Adipocyte (in vitro differentiated cells): ENCODE data around the gene HNF4A.

Source experiments
- DNase-seq: peaks from one replicate; pipeline ENCODE4 v3.0.0-alpha.2; 2015; ENCODE audit warnings: low read depth
- H3K27me3 ChIP-seq: replicated peaks from 2 replicates; pipeline ENCODE4 v1.7.0; 2013; ENCODE audit warnings: mild to moderate bottlenecking, low read length, moderate library complexity; ENCODE audit not compliant: control insufficient read depth, insufficient read depth
- H3K36me3 ChIP-seq: 2 replicates; pipeline ENCODE4 v1.7.0; 2013; ENCODE audit warnings: low read length, mild to moderate bottlenecking, moderate library complexity; ENCODE audit not compliant: control insufficient read depth, insufficient read depth, severe bottlenecking
- H3K4me1 ChIP-seq: 2 replicates; pipeline ENCODE4 v1.7.0; 2013; ENCODE audit warnings: mild to moderate bottlenecking, low read length, moderate library complexity; ENCODE audit not compliant: control insufficient read depth, insufficient read depth
- H3K4me3 ChIP-seq: 2 replicates; pipeline ENCODE4 v1.7.0; 2013; ENCODE audit warnings: mild to moderate bottlenecking, low read length, moderate library complexity
- H3K9ac ChIP-seq: 2 replicates; pipeline ENCODE4 v1.7.0; 2013; ENCODE audit warnings: mild to moderate bottlenecking, low read length, moderate library complexity
- H3K9me3 ChIP-seq: 2 replicates; pipeline ENCODE4 v1.7.0; 2013; ENCODE audit warnings: mild to moderate bottlenecking, low read length, moderate library complexity; ENCODE audit not compliant: control insufficient read depth

Gene HNF4A

DNA sequence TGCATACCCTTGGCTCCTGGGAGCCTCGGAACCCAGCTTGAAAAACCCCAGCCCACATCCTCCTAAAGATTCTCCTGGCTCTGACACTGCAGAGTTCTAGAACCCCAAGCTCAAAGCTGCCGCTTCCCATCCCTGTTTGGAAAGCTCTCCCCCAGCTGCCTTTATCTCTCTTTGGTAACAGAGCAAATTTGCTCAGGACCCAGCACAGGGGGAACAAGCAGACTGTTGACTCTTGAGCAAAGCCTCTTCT lies 38.9 kb downstream of the HNF4A start:
- no peak overlapping the region for H3K4me3 ChIP-seq
- no peak overlapping the region for H3K9ac ChIP-seq
- DNase-seq = no peak
- peaks cover 2% of the 10 kb centered on the region for H3K9me3 ChIP-seq
- H3K27me3 ChIP-seq = peaks cover 32% of the 10 kb centered on the region
- peaks cover 15% of the 10 kb centered on the region for H3K4me1 ChIP-seq
- no peaks in the 10 kb centered on the region for H3K36me3 ChIP-seq

DNA sequence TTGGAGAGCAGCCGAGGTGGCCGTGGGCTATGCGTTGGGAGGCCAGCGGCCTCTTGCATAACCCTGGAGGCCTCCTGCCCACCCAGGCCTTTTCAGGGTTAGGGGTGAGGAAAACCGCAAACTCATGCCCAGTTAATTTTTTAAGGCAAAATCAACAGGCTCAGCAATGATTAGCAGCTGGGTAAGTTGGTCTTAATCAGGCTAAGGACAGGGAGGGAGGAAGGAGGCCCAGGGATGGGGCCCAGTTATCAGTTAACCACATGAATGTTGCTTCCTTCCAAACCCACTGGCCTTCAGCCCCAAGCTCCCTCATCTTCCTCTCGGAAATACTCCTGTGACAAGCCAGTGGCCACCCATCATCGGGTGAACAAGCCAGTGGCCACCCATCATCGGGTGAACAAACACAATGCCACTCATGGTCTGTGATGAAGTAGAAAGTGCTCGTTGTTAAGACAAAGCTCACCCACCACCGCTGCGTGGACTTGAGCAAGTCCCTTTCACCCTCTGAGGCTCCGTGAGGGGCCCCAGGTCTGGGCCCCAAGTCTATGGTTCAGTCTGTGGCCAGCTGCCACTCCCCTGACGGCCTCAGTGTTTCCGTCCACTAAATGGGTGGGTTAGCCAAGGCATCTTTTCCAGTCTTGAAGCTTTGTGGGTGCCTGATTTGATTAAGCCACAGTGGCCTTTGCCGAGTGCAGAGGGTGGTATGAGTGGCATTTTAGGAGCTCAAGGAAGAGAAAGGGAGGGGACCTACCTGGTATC lies 39.4 kb downstream of the HNF4A start:
- peaks cover 37% of the 10 kb centered on the region for H3K27me3 ChIP-seq
- peaks cover 2% of the 10 kb centered on the region for H3K9me3 ChIP-seq
- DNase-seq = no peak
- H3K4me1 ChIP-seq = peaks cover 15% of the 10 kb centered on the region
- no peak overlapping the region for H3K9ac ChIP-seq
- no peak overlapping the region for H3K4me3 ChIP-seq
- H3K36me3 ChIP-seq = no peaks in the 10 kb centered on the region

DNA sequence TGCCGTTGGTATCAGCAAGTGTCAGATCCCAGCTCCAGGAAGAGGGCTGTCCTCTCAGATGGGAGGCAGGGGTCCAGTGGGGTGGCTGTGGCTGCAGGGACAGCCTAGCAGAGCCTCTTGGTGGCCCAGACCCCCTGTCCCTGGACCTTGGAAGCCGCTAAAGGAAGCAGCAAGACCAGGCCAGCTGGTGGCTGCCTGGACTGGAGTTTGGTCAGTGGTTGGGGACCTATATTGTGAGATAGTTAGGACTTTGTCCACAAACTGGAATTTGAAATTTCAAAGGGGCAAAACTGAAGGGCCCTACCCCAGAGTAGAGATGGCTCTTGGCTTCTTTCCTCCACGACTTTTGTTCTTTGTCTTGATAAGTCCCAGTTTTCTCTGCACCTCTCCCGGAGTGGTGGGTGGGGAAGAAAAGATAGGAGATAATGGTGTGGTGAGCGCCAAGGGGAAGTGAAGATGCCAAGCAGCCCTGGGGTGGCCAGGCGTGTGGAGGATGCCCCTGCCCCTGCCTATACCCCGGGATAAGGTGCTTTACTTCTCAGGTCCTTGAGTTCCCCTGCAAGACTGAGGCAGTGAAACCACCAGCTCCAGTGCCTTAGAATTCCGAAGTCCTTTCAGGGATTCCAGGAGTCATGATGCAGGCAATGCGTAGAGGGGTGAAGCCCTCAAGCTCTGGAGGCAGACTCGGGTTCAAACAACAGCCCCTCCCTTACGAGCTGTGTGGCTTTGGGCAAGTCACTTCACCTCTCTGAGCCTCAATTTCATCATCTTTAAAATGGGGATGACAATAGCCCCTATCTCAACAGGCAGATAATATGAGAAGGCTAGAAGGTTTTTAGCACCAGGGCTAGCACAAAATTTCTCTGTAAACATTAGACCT lies 40.2 kb downstream of the HNF4A start:
- peaks cover 2% of the 10 kb centered on the region for H3K9me3 ChIP-seq
- H3K27me3 ChIP-seq = peaks cover 40% of the 10 kb centered on the region
- no peaks in the 10 kb centered on the region for H3K36me3 ChIP-seq
- no peak for DNase-seq
- no peak overlapping the region for H3K9ac ChIP-seq
- no peak overlapping the region for H3K4me3 ChIP-seq
- H3K4me1 ChIP-seq = peaks cover 15% of the 10 kb centered on the region

DNA sequence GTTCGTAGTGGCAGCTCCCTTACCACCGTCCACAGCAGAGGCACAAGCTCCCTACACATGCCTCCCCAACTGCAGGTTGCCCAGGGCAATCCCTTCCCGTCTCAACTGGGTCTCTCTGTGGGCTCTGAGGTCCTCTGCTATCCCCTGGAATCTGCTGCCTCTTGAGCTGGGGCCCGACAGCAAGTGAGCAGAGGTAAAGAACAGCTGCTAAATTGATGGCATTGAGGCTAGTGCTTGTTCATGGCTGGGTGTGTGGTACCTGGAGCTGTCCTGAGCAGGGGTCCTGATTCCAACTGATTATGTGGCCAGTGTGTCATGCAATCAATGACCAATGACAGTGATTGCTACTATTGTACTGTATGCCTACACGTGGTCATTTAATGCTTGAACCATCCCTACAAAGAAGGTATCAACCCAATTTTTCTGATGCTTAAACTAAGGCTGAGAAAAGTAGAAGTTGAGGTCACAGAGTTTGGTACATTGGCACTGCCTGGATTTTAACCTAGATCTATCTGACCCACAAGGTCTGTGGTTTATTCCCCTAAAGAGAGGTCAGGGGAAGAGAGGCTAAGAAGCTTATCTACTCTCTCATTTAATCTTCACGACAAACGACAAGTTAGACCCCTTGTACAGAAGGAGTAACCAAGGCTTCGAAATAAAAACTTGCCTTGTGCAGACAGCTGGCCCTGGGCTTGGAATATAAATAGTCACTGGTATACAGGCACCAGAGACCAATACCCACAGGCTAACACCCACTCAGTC lies 41.1 kb downstream of the HNF4A start:
- Histone ChIP-seq H3K4me3 (no peak overlapping the region), H3K9me3 (peaks cover 2% of the 10 kb centered on the region), H3K27me3 (peaks cover 42% of the 10 kb centered on the region), H3K36me3 (no peaks in the 10 kb centered on the region), H3K9ac (no peak overlapping the region), H3K4me1 (peaks cover 15% of the 10 kb centered on the region)
- DNase-seq = no peak

DNA sequence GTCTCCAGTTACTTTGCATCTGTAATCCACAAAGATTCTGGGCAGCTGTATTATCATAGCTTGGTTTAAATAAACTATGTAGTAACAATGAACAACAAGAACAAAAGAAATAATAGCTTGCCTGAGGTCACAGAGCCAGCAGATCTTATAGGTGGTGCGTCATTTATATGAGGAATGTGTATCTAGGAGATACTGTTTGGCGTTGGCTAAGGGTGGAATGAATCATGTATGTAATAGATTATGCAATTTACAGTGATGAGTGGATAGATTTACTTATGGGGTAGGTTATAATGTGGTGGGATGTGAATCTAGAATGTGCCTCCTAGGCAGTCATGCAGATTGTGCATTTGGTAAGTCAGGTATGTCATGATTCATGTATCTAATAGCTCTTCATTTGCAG lies 42.8 kb downstream of the HNF4A start:
- Histone ChIP-seq H3K9ac (no peak overlapping the region), H3K27me3 (peaks cover 56% of the 10 kb centered on the region), H3K4me1 (peaks cover 15% of the 10 kb centered on the region), H3K36me3 (no peaks in the 10 kb centered on the region), H3K9me3 (peaks cover 2% of the 10 kb centered on the region), H3K4me3 (no peak overlapping the region)
- DNase-seq = peak; percentile 50

DNA sequence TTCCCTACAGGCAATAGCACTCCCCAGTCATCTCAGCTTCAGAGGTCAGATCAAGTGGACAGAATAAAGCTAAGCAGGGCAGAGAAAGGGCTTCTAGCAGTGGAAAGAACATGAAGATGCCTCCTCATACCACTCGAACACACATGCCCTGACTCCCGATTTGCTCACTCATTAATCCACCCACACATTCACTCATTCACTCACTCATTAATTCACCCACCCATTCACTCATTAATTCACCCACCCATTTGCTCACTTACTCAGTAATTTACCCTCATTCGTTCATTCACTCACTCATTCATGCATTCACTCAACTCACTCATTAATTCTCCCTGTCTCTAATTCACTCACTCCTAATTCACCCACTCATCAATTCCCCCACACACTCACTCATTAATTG lies 43.9 kb downstream of the HNF4A start:
- Histone ChIP-seq H3K9ac (no peak overlapping the region), H3K9me3 (peaks cover 2% of the 10 kb centered on the region), H3K4me1 (peaks cover 7% of the 10 kb centered on the region), H3K36me3 (no peaks in the 10 kb centered on the region), H3K4me3 (no peak overlapping the region), H3K27me3 (peaks cover 64% of the 10 kb centered on the region)
- no peak for DNase-seq

DNA sequence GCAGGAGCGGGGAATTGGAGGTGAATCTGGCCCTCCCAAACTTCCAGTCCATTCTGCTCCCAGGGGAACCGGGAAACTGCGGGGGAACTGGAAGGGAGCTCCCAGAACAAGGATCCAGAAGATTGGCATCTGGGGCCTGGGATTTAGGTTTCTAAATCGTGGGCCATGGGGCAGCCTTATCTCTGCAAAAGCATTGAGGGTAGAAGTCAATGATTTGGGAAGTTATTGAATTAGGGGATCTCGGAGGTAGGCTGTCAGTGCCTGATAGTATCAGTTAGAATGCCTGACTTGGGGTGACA lies 45.1 kb downstream of the HNF4A start:
- peaks cover 56% of the 10 kb centered on the region for H3K27me3 ChIP-seq
- no peak overlapping the region for H3K9ac ChIP-seq
- H3K36me3 ChIP-seq = no peaks in the 10 kb centered on the region
- H3K9me3 ChIP-seq = peaks cover 2% of the 10 kb centered on the region
- peaks cover 6% of the 10 kb centered on the region for H3K4me1 ChIP-seq
- no peak overlapping the region for H3K4me3 ChIP-seq
- DNase-seq = no peak

DNA sequence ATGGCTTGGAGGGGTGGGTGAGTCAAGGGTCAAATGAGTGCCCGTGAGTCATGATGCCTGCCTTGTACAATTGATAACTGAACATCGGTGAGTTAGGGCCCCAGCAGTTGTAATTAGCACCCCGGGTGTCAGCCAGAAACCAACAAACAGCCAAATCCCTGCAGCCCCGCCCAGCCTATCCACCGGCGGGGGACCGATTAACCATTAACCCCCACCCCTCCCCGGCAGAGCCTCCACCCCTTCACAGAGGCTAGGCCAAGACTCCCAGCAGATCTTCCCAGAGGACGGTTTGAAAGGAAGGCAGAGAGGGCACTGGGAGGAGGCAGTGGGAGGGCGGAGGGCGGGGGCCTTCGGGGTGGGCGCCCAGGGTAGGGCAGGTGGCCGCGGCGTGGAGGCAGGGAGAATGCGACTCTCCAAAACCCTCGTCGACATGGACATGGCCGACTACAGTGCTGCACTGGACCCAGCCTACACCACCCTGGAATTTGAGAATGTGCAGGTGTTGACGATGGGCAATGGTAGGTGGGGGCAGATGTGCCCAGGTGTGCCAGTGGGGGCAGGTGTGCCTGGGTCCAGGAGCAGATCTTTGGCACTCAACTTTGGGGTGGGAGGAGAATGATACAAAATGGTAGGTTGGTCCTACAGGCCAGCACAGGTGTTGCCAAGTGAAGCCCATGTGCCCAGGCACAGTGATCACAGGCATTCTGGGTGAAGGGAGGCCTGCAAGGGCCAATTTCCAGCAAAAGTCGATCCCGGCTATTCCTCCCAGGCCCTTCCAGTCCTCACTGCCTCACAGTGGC lies 45.7 kb downstream of the HNF4A start:
- Histone ChIP-seq H3K4me3 (no peak overlapping the region), H3K36me3 (no peaks in the 10 kb centered on the region), H3K27me3 (peaks cover 51% of the 10 kb centered on the region), H3K4me1 (peaks cover 6% of the 10 kb centered on the region), H3K9me3 (peaks cover 2% of the 10 kb centered on the region), H3K9ac (no peak overlapping the region)
- no peak for DNase-seq

DNA sequence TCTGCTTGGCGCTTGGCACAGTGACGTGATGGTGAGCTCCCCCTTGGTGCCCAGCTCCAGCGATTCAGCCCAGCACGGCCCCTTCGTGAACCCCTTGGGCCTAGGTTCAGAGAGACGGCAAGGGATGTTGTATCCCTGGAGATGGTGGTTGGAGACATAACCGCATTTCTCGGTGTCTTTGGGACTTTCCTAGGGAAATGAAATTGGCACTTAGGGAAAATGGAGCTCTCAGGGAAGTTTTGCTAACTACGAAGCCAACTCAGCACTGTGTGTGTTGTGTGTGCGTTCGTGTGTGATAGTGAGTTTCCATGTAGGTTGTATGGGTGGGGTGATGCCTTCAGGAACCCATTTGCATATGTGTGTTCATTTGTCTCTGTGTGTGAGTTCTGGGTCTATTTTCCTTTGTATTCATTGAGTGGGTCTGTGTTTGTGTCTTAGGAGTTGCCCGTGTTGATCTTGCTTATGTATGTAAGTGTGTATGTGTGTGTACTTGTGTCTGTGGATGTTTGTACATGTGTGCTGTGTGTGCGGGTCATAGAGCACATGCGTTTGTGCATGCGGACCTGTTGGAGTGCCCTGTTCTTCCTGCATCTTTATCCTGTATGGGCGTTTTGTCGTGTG lies 46.4 kb downstream of the HNF4A start:
- H3K9ac ChIP-seq = no peak overlapping the region
- H3K9me3 ChIP-seq = peaks cover 2% of the 10 kb centered on the region
- H3K27me3 ChIP-seq = peaks cover 48% of the 10 kb centered on the region
- no peaks in the 10 kb centered on the region for H3K36me3 ChIP-seq
- no peak for DNase-seq
- no peak overlapping the region for H3K4me3 ChIP-seq
- peaks cover 6% of the 10 kb centered on the region for H3K4me1 ChIP-seq

DNA sequence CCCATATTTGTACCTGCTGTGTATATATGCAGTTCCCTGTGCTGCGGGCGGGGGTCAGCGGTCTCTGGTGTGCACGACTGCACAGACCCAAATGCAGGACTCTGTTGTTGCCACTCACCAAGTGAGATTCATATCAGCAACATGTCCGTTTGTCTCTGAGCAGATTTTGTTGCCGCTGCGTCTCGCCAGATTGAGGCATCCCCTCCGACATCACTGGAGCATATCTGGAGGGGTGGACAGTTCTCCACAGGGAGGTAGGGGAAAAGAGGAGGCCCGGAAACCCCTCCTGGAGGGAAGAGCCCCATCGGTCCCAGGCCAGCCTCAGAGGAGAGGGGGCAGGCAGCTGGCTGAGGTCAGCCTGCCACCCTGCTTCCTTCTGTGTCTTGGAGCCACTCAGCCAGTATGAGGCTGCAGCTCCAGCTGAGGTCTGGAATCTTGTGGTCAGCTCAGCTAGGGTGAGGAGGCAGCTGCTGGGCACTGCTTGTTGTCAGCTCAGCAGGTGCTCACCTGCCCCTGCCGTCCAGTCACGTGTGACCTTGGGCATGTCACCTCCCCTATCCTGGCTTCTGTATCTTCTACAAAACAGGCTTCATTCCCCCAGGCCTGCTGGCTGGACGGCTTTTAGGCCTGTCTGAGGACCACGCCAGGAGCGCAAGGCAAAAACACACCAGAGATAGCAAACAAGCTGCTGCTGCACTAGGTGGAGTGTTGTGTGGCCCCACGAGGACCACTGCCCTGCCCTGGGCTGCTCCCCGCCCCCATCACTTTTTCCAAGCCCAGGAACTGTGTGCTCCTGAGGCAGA lies 47.1 kb downstream of the HNF4A start:
- H3K36me3 ChIP-seq = no peaks in the 10 kb centered on the region
- peaks cover 2% of the 10 kb centered on the region for H3K9me3 ChIP-seq
- H3K4me3 ChIP-seq = no peak overlapping the region
- no peak overlapping the region for H3K9ac ChIP-seq
- H3K27me3 ChIP-seq = peaks cover 48% of the 10 kb centered on the region
- no peak for DNase-seq
- H3K4me1 ChIP-seq = peaks cover 7% of the 10 kb centered on the region
